ENCODE data around the gene ZNF467.

Gene ZNF467

DNA sequence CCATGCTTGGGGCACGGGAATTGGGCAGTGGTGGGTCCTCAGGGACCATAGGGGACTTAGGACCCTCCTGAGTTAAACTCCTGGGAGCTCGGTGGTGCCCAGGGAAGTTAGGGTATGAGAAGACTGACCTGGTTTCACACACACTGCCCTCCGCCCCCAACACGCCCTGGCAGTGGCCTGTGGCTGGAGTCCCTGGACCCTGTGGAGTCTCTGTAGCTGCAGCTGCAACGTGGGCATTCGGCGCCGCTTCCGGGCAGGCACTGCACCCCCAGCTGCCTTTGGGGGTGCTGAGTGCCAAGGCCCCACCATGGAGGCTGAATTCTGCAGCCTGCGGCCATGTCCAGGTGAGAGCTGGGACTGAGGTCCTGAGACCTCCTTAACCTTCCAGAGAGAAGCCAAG is 34.9 kb upstream of the ZNF467 start:
- no peak for DNase-seq

DNA sequence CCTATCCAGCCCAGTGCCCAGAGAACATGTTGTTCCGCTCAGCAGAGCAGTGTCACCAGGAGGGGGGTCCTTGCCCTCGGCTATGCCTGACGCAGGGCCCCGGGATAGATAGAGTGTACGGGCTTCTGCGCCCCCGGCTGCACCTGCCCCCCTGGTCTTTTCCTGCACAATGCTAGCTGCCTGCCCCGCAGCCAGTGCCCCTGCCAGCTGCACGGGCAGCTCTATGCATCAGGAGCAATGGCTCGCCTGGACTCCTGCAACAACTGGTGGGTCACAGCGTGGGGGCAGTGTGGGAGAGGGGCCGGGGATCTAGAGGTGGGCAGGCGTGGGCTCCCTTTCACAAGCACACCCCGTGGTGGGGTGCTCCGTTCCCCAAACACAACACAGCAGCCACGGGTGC is 33.3 kb upstream of the ZNF467 start:
- DNase-seq = no peak

DNA sequence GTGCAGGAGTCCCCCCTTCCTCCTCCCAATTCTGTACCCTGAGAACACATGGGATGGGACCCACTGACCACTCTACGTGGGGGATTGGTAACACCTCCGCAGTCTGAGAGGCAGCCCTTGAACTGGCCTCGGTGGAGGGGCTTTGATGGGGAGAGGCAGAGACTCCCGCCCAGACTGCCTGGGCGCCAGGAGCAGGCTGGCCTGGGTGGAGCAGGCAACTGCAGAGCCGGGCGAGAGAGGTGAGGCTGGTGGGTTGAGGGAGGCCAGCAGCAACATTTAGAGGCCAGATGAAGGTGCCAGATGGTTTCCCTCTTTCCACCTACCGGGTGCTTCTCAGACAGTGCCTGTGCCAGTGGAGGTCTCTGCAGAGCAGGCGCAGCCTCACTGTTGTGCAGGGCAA is 30.7 kb upstream of the ZNF467 start:
- no peak for DNase-seq

DNA sequence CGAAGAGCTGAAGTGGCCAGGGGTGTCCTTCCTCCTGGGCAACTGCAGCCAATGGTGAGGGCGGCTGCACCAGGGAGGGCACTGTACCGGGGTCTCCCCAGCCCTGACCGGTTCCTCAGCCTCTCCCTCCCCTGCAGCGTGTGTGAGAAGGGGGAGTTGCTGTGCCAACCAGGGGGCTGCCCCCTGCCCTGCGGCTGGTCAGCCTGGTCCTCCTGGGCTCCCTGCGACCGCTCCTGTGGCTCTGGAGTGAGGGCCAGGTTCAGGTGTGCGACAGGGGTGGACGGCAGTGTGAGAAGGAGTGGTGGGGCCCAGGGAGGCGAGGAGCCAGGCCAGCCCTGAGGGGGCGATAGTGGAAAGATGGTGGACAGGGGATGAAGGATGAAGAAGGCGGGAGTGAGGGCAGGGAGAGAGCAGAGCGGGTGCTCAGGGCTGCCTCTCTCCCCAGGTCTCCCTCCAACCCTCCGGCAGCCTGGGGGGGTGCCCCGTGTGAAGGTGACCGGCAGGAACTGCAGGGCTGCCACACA is 30.2 kb upstream of the ZNF467 start:
- no peak for DNase-seq

DNA sequence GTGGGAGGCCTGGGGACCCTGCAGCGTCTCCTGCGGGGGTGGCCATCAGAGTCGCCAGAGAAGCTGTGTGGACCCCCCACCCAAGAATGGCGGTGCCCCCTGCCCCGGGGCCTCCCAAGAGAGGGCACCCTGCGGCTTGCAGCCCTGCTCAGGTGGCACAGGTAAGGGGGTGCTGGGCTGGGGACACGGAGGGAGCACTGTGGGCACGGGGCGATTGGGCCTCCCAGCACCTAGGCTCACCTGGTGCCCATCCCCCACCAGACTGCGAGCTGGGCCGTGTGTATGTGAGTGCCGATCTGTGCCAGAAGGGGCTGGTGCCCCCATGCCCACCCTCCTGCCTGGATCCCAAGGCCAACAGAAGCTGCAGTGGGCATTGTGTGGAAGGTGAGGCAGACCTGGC is 29.6 kb upstream of the ZNF467 start:
- DNase-seq = no peak

DNA sequence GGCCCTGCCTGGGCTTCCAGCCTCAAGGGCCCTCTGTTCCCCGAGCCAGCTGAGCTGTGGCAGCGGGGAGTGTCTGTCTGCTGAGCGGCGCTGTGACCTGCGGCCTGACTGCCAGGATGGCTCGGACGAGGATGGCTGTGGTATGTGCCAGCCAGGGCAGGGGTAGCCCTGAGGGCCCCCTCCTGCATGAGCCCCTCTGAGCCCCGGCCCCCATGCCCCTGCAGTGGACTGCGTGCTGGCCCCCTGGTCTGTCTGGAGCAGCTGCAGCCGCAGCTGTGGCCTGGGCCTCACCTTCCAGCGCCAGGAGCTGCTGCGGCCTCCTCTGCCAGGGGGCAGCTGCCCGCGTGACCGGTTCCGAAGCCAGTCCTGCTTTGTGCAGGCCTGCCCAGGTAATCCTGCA is 28.4 kb upstream of the ZNF467 start:
- DNase-seq = no peak

DNA sequence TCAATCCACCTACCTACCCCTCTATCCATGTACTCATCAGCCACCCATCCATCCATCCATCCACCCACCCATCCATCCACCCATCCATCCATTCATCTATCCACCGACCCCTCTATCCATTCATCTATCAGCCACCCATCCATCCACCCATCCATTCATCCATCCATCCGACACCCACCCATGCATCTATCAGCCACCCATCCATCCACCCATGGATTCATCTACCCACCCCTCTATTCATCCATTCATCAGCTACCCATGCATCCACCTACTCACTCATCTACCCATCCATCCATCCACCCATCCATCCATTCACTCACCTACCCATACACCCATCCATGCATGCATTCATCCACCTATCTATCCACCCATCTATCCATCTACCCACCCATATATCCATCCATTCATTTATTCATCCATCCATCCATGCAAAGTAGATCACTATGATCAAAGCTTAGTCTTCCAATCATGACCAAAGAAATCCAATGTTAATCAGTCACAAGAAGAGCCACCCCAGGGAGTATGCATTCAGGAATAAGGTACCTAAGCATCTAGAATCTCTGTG is 27.7 kb upstream of the ZNF467 start:
- DNase-seq = no peak

DNA sequence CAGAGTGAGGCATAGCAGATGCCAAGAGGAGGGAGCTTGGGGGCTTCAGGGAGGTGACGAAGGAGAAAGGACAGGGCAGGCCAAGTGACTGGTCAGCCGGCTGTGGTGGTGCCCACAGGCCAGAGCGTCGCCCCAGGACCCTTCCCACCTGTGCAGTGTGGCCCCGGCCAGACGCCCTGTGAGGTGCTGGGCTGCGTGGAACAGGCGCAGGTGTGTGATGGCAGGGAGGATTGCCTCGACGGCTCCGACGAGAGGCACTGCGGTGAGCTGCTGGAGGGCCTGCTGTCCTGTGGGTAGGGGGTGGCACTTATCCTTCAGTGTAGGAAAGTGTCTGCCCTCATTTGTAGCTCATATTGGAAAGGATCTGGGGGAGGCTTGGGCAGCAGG is 26.8 kb upstream of the ZNF467 start:
- DNase-seq = no peak

DNA sequence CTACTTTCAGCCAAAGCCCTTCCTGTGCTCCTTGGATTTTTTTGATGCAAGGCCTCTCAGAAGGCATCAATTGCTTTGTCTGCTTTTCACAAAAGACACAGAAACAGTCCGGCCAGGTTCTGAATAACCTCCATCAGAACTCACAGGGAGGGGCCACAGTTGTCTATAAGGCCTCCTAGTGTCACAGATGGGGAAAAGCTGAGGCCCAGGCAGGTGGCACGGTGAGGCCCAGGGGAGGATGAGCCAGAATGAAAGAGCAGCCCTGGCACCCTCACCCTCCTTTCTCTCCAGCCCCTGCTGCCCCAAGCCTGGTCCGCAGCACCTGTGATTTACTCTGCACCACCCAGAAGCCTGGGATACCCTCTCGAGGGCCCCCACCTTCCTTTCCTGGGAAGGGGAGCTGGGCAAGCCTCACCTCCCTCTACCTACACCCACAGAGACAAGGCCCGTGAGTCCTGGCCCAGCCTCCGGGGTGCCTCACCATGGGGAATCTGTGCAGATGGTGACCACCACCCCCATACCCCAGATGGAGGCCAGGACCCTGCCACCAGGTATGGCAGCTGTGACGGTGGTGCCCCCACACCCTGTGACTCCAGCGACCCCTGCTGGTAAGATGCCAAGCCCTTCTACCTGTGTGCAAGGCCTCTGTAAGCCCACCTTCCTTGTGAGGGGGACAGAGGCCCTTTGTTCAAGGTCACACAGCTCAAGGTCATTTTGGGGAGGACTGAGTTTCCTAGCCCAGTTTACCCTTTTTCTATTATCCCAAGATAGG is 26.2 kb upstream of the ZNF467 start:
- DNase-seq = no peak

DNA sequence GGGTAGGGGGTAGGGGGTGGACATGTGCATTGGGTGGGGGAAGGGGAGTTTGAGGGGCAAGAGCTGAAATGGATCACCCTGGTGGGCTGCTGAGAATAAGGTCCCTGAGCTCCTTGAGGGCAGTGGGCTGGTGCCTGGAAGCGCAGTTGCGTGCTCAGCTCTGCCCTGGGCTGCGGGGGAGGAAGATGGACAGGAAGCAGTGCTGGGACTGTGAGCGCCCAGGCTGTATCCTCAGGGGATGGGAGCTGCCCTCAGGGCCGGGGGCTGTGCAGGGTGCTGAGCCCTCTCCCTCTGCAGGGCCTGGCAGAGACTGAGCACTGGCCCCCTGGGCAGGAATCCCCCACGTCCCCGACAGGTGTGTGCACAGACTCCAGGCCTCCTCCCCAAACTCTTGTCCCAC is 24.4 kb upstream of the ZNF467 start:
- no peak for DNase-seq

DNA sequence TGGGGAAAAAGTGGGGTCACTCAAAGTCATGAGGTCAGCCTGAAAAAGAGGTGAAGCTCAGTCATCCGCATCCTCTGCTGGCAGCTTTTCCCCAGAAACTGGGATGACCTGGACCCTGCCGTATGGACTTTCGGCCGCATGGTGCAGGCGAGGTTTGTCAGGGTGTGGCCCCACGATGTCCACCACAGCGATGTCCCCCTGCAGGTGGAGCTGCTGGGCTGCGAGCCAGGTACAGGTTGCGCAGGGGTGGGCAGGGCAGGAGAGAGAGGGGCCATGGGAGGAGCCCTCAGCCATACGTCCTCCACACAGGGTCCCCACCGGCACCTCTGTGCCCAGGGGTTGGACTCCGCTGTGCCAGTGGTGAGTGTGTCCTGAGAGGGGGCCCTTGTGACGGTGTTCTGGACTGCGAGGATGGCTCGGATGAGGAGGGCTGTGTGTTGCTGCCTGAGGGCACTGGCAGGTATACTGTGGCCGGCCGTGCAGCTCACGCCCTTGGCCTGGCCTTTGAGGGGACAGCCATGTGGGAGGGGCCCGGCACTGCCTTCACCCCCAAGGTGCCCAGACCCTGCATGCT is 23.0 kb upstream of the ZNF467 start:
- no peak for DNase-seq

DNA sequence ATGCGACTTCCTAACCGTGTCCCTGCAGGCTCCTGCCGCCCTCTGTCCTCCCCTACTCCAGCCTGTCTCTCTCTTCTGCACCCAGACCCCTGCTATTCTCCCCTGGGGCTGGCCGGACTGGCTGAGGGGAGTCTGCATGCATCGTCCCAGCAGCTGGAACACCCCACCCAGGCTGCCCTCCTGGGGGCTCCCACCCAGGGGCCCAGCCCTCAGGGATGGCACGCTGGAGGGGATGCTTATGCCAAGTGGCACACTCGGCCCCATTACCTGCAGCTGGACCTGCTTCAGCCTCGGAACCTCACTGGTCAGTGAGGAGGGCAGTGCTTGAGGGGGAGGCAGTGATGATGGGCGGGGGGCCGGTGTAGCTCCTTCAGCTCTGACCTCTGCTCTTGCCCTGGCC is 21.7 kb upstream of the ZNF467 start:
- DNase-seq = no peak

DNA sequence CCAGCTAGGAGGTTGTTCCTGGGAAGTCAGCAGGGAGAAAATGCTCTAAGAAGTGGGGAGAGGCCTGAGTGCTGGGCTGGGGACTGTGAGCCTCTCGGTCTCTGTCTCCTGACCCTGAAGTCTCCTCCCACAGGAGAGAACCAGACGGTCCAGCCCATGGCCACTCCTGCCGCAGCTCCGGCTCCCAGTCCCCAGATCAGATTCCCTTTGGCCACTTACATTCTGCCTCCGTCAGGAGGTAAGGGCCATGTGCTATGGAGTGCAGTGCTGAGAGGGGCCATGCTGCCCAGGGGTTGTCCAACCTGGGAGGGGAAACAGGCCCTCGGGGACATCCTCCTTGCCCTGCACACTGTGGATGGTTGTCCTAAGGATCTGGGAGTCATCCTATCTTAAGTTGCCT is 21.3 kb upstream of the ZNF467 start:
- no peak for DNase-seq

DNA sequence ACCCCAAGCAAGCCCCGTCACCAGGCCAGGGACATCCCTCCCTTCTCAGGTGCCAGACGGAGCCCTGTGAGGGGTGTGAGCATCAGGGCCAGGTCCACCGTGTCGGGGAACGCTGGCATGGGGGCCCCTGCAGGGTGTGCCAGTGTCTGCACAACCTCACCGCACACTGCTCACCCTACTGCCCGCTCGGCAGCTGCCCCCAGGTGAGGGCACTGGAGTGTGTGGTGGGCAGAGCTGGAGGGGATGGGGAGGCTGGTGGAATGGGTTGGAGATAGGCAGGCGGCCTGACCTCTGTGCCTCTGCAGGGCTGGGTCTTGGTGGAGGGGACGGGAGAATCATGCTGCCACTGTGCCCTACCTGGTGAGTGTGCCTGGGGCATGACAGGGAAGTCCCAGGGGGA is 19.9 kb upstream of the ZNF467 start:
- no peak for DNase-seq

DNA sequence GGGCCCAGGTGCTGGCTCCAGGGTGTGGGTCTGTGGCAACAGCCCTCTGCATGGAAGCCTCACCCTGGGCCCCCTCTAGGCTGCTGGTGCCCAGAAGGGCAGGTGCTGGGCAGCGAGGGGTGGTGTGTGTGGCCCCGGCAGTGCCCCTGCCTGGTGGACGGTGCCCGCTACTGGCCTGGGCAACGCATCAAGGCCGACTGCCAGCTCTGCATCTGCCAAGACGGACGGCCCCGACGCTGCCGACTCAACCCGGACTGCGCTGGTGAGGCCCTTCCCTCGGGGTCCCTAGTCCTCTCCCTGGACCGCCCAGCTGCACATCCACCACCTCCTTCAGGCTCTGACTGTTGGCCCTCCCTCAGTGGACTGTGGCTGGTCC is 18.8 kb upstream of the ZNF467 start:
- no peak for DNase-seq

DNA sequence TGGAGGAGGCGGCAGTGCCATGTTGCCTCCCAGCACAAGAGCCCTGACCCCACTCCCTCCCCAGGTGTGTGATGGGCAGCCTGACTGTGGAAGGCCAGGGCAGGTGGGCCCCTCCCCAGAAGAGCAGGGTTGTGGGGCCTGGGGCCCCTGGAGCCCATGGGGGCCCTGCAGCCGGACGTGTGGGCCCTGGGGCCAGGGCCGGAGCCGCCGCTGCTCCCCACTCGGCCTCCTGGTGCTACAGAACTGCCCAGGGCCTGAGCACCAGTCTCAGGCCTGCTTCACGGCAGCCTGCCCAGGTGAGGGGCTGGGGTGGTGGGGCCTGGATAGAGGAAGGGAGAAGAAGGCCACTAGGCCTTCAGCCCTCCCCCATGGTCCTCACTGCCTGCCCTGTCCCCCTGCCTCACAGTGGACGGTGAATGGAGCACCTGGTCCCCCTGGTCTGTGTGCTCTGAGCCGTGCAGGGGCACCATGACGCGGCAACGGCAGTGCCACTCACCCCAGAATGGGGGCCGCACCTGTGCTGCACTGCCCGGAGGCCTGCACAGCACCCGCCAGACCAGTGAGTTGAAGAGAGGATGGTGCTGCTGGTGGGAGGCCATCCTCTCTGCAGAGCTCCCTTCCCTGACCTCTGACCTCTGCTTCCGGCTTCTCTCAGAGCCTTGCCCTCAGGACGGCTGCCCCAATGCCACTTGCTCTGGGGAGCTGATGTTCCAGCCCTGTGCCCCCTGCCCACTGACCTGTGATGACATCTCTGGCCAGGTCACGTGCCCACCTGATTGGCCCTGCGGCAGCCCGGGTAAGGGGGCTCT is 18.2 kb upstream of the ZNF467 start:
- DNase-seq = no peak

DNA sequence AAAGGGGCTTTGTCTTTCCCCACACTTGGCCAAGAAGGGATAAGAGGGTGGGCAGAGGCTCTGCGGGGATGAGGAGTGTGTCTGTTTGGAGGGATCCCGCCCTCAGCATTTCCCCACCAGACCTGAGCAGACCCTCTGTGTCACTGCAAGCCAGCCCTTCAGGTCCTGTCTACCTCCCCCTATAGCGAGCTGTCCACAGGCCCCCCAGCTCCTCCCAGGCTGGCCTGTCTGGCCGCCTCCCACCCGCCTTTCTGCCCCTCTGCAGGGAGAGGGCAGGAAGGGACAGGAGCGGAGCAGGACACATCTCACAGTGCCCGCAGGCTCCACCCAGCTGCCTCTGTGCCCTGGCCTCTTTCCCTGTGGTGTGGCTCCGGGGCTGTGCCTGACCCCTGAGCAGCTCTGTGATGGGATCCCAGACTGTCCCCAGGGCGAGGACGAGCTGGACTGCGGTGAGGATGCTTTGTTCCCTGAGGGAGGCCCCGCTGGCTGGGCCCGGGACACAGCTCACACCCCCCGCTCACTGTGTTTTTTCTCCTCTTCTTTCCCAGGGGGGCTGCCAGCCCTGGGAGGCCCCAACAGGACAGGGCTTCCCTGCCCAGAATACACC is 17.5 kb upstream of the ZNF467 start:
- no peak for DNase-seq

DNA sequence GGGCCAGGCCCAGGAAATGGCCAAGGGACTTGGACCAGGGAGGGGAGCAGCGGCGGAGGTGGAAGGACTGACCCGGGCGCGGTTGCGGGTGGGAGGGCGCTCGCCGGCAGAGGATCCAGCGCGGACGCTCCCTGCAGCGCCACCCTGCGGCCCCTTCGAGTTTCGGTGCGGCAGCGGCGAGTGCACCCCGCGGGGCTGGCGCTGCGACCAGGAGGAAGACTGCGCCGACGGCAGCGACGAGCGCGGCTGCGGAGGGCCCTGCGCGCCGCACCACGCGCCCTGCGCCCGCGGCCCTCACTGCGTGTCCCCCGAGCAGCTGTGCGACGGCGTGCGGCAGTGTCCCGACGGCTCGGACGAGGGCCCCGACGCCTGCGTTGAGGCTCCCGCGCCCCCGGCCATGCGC is 16.8 kb upstream of the ZNF467 start:
- no peak for DNase-seq

DNA sequence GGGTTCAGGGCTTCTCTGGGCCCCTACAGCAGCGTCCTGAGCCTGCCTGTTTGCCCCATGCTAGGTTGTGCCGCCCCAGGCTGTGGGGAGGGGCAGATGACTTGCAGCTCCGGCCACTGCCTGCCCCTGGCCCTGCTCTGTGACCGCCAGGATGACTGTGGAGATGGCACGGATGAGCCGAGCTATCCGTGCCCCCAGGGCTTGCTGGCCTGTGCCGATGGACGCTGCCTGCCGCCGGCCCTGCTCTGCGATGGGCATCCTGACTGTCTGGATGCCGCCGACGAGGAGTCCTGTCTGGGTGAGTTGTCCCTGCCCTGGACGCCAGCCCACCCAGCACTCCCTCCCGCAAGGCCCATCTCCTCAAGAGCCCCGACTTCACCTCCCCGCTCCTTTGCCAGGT is 15.7 kb upstream of the ZNF467 start:
- DNase-seq = no peak

DNA sequence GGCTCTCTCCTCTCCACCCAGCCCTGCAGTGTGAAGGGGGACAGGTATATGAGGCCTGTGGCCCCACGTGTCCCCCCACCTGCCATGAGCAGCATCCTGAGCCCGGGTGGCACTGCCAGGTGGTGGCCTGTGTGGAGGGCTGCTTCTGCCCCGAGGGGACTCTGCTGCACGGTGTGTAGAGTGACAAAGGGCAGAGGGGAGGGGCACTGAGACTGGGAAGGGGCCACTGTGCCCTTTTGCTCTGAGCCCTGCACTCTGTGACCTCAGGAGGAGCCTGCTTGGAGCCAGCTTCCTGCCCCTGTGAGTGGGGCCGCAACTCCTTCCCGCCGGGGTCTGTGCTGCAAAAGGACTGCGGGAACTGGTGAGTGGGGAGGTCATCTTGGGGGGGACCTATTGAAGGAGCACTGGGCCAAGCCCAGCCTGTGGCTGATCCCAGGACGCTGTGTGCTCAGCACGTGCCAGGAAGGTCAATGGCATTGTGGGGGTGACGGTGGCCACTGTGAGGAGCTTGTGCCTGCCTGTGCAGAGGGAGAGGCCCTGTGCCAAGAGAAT is 15.0 kb upstream of the ZNF467 start:
- DNase-seq = no peak

DNA sequence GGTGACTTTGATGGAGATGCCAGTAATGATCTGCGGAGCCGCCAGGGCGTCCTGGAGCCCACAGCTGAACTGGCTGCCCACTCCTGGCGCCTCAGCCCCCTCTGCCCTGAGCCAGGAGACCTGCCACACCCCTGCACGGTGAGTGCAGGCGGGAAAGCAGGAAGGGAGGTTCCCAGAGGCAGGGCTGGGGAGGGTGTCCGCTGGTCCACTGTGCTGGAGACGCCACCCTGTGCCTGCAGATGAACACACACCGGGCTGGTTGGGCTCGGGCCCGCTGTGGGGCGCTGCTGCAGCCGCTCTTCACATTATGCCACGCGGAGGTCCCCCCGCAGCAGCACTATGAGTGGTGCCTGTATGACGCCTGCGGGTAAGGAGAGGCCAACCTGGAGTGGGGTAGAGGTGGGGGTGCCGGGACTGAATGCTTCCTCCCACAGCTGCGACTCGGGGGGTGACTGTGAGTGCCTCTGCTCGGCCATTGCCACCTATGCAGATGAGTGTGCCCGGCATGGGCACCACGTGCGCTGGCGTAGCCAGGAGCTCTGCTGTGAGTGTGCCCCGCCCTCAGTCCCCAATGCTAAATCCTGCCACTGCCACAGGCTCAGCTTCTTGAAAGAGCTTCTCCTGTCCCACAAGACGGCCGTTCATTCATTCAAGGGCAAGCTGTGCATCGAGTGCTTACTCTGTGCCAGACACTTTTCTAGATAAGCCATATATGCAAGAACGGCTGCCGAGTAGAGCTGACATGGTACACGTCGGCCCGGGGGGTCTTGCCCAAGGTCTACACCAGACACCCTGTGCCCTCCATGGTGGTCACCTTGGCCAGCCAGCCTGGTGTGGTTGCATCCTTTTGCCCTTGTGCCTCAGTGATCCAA is 14.3 kb upstream of the ZNF467 start:
- DNase-seq = no peak

DNA sequence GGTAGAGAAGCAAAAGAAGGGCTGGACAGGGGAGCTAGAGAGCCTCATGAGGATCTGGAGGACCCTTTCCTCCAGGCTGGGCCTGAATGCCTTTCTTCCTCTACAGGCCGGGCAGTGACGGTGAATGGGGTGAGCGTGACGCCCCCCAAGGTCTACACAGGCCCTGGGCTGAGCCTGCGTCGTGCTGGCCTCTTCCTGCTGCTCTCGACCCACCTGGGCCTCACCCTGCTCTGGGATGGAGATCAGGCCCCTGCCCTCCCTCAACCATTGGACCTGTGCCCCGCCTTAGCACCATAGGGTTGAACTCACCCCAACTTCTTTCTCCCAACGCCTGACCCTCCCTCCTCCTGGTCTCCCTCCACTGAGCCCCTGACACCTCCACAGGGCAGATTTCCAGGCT is 12.6 kb upstream of the ZNF467 start:
- no peak for DNase-seq

Measured in T1000 (cell line).